A673 (cell line): ENCODE data around the gene RGS17. TPM values are rescaled to one million over a fixed set of nuclear protein-coding genes. Genes with fewer than 3 reads are reported as not detected.

Source experiments
- BruUV-seq: library from RNA; stranded (reverse); fragments of 400-500 nt; replicated peaks from 2 replicates; lab custom pipeline; 2021; lab: Mats Ljungman, UMichigan
- CTCF ChIA-PET: fragments of 300-600 bp; sonication (Branson Sonifier 250); formaldehyde crosslinking; loops from one replicate; lab custom pipeline; 2022; ENCODE audit warnings: antibody characterized with exemption; lab: Charles Lee
- POLR2A ChIA-PET: fragments of 300-600 bp; sonication (Branson Sonifier 250); formaldehyde crosslinking; loops from one replicate; lab custom pipeline; 2022; ENCODE audit warnings: antibody characterized with exemption; ENCODE audit not compliant: low non-redundant PET; lab: Charles Lee
- DNase-seq: peaks from one replicate; pipeline ENCODE4 v3.0.0-alpha.2; 2015; ENCODE audit warnings: low spot score
- H3K27ac ChIP-seq: fragments of 200-600 bp; sonication (generic); 2 replicates; pipeline ENCODE4 v1.5.1; 2016; ENCODE audit warnings: mixed run types, low read depth, mild to moderate bottlenecking, mixed read lengths, antibody characterized with exemption, low read length; ENCODE audit not compliant: poor library complexity, severe bottlenecking
- H3K27me3 ChIP-seq: fragments of 200-600 bp; sonication (generic); replicated peaks from 2 replicates; pipeline ENCODE4 v1.6.1; 2017; ENCODE audit warnings: mixed run types, low read depth, mild to moderate bottlenecking, mixed read lengths, antibody characterized with exemption, low read length; ENCODE audit not compliant: insufficient read depth, poor library complexity
- H3K36me3 ChIP-seq: fragments of 200-600 bp; sonication (generic); 2 replicates; pipeline ENCODE4 v1.6.1; 2016; ENCODE audit warnings: mixed run types, mild to moderate bottlenecking, mixed read lengths, antibody characterized with exemption, low read length; ENCODE audit not compliant: insufficient read depth, poor library complexity, severe bottlenecking
- H3K4me1 ChIP-seq: fragments of 200-600 bp; sonication (generic); 2 replicates; pipeline ENCODE4 v1.6.1; 2017; ENCODE audit warnings: mixed run types, mild to moderate bottlenecking, mixed read lengths, antibody characterized with exemption, low read length; ENCODE audit not compliant: insufficient read depth, poor library complexity, severe bottlenecking
- H3K4me3 ChIP-seq: fragments of 200-600 bp; sonication (generic); 2 replicates; pipeline ENCODE4 v1.5.1; 2016; ENCODE audit warnings: low read depth, mixed run types, mild to moderate bottlenecking, mixed read lengths, low read length; ENCODE audit not compliant: poor library complexity, severe bottlenecking
- H3K9me3 ChIP-seq: fragments of 200-600 bp; sonication (generic); 2 replicates; pipeline ENCODE4 v1.6.1; 2016; ENCODE audit warnings: mixed run types, low read depth, mild to moderate bottlenecking, mixed read lengths, antibody characterized with exemption, low read length; ENCODE audit not compliant: poor library complexity, severe bottlenecking
- CTCF ChIP-seq: fragments of 300-800, 200-600 bp; sonication (generic); conservative IDR thresholded peaks from 2 replicates; pipeline ENCODE4 v1.5.1; 2017; ENCODE audit warnings: low read depth, mild to moderate bottlenecking, antibody characterized with exemption, low read length, moderate library complexity, mixed read lengths
- EZH2 ChIP-seq: fragments of 200-600 bp; sonication (generic); IDR thresholded peaks from 2 replicates; pipeline ENCODE4 v1.6.1; 2017; ENCODE audit warnings: borderline replicate concordance, low read depth, mild to moderate bottlenecking, mixed read lengths, antibody characterized with exemption, low read length; ENCODE audit not compliant: poor library complexity, severe bottlenecking
- intact Hi-C: fragments of 100-400 bp; cut with micrococcal nuclease; formaldehyde crosslinking; loops from one replicate; pipeline ENCODE4 v1.10.0; 2022; ENCODE audit not compliant: unreplicated experiment
- total RNA-seq: library from RNA; stranded (reverse); gene quantifications from 2 replicates; pipeline ENCODE4 v1.2.3, GENCODE V29; 2021

RGS17 gene
- total RNA-seq, 1 experiment from 2014 or later = 2.4 TPM

GRCh38 chr6:152959333-152959732 lies 171.7 kb downstream of the RGS17 start:
- Histone ChIP-seq H3K4me3 (no peak overlapping the region), H3K27ac (no peak overlapping the region), H3K4me1 (no peaks in the 10 kb centered on the region), H3K36me3 (no peaks in the 10 kb centered on the region), H3K9me3 (peaks cover 4% of the 10 kb centered on the region), H3K27me3 (peaks cover 9% of the 10 kb centered on the region)
- TF ChIP-seq EZH2 (no peak), CTCF (no peak)
- POLR2A ChIA-PET = no interaction called here
- no TSS peak for BruUV-seq
- intact Hi-C loops = loop anchor here (10.0 kb wide), 1 partner anchor 685 kb away; no protein-coding TSS in a partner anchor
- CTCF ChIA-PET = no interaction called here
- no peak for DNase-seq

- ChIA-PET CTCF (no interaction called here), POLR2A (no interaction called here)
- Histone ChIP-seq H3K36me3 (no peaks in the 10 kb centered on the region), H3K4me3 (no peak overlapping the region), H3K4me1 (no peaks in the 10 kb centered on the region), H3K27ac (no peak overlapping the region), H3K9me3 (peaks cover 4% of the 10 kb centered on the region), H3K27me3 (peaks cover 9% of the 10 kb centered on the region)
- intact Hi-C loops = loop anchor here (10.0 kb wide), 1 partner anchor 683 kb away; no protein-coding TSS in a partner anchor
- DNase-seq = no peak
- no TSS peak for BruUV-seq
- TF ChIP-seq CTCF (no peak), EZH2 (no peak)
These were observed 173.3 kb downstream of the RGS17 start for GRCh38 chr6:152957796-152958195.

Other genes starting within 250 kb of the RGS17 start
- gene FBXO5, start 148.2 kb downstream of the RGS17 start, total RNA-seq = 62.4 and 67.9 TPM in 2 replicates
- 25.2 and 30.9 TPM in 2 replicates for gene MTRF1L, start 128.6 kb downstream of the RGS17 start, total RNA-seq